SK-N-MC (cell line): ENCODE data around the gene TWNK.

Experiments used
- EZH2 ChIP-seq: fragments of 200-600 bp; sonication (generic); IDR thresholded peaks from one replicate; pipeline ENCODE4 v1.6.1; 2017; ENCODE audit warnings: antibody characterized with exemption
- POLR2AphosphoS5 ChIP-seq: IDR thresholded peaks from 2 replicates; pipeline ENCODE4 v1.6.1; 2012; ENCODE audit warnings: mild to moderate bottlenecking, low read depth, low read length, borderline replicate concordance

GRCh38 chr10:100988166-100988565 is 823 bp downstream of the TWNK start:
- TF ChIP-seq EZH2 (no peak), POLR2AphosphoS5 (no peak)
